ENCODE measurements around the gene OR10AD1.

GRCh38 chr12:48219631-48220030, 16.5 kb upstream of the OR10AD1 start:
- TF ChIP-seq CTCF (conservative IDR thresholded peaks at IDR 0.05 in 1 of 2, IDR thresholded peaks at IDR 0.05 in 1 of 2; ENCODE audit: extremely low read depth in 1 of 2, insufficient read depth in 1 of 2, low read depth in 1 of 2, low read length in 2 of 2) (no peak), EZH2 (IDR thresholded peaks at IDR 0.05; ENCODE audit: borderline replicate concordance, low read length) (no peak)
